Loucy (cell line): ENCODE data around the gene DHX9.

ENCODE experiments used
- H2AFZ ChIP-seq: fragments of 200-600 bp; sonication (generic); 2 replicates; pipeline ENCODE4 v1.6.0; 2016; ENCODE audit warnings: antibody characterized with exemption, mild to moderate bottlenecking, low read length, moderate library complexity
- H3F3A ChIP-seq: fragments of 200-600 bp; 2 replicates; pipeline ENCODE4 v1.6.0; 2016; ENCODE audit warnings: antibody characterized with exemption, low read depth, mild to moderate bottlenecking
- H3K27me3 ChIP-seq: fragments of 200-600 bp; sonication (generic); 2 replicates; pipeline ENCODE4 v1.6.1; 2014; ENCODE audit warnings: low read length, mild to moderate bottlenecking; ENCODE audit not compliant: insufficient read depth, poor library complexity, severe bottlenecking
- H3K36me3 ChIP-seq: fragments of 200-600 bp; sonication (generic); 2 replicates; pipeline ENCODE4 v1.6.1; 2016; ENCODE audit warnings: low read length; ENCODE audit not compliant: insufficient read depth
- H3K4me1 ChIP-seq: fragments of 200-600 bp; sonication (generic); 2 replicates; pipeline ENCODE4 v1.5.1; 2014; ENCODE audit warnings: low read length, mild to moderate bottlenecking; ENCODE audit not compliant: insufficient read depth, poor library complexity, severe bottlenecking
- H3K4me2 ChIP-seq: fragments of 200-600 bp; sonication (generic); 2 replicates; pipeline ENCODE4 v1.6.0; 2014; ENCODE audit warnings: antibody characterized with exemption, low read length, low read depth, mild to moderate bottlenecking; ENCODE audit not compliant: poor library complexity, severe bottlenecking
- H3K4me3 ChIP-seq: fragments of 200-600 bp; sonication (generic); 2 replicates; pipeline ENCODE4 v1.5.1; 2014; ENCODE audit warnings: low read length, mild to moderate bottlenecking, mixed read lengths; ENCODE audit not compliant: poor library complexity, severe bottlenecking
- H3K79me2 ChIP-seq: fragments of 200-600 bp; sonication (generic); 2 replicates; pipeline ENCODE4 v1.6.1; 2014; ENCODE audit warnings: low read length; ENCODE audit not compliant: insufficient read depth
- H3K9ac ChIP-seq: fragments of 200-600 bp; sonication (generic); 2 replicates; pipeline ENCODE4 v1.6.0; 2014; ENCODE audit warnings: mild to moderate bottlenecking, low read depth, low read length, moderate library complexity; ENCODE audit not compliant: poor library complexity, severe bottlenecking
- H3K9me2 ChIP-seq: fragments of 200-600 bp; sonication (generic); replicated peaks from 2 replicates; pipeline ENCODE4 v1.6.1; 2016; ENCODE audit warnings: low read depth, low read length, mixed read lengths
- H3K9me3 ChIP-seq: fragments of 200-600 bp; sonication (generic); 2 replicates; pipeline ENCODE4 v1.6.1; 2014; ENCODE audit warnings: mild to moderate bottlenecking, antibody characterized with exemption, low read length, low read depth; ENCODE audit not compliant: insufficient read depth
- H4K20me1 ChIP-seq: fragments of 200-600 bp; sonication (generic); 2 replicates; pipeline ENCODE4 v1.6.0; 2014; ENCODE audit warnings: antibody characterized with exemption, low read length, mild to moderate bottlenecking; ENCODE audit not compliant: insufficient read depth, poor library complexity, severe bottlenecking
- EZH2phosphoT487 ChIP-seq: fragments of 200-600 bp; IDR thresholded peaks from 2 replicates; pipeline ENCODE4 v1.6.1; 2018; ENCODE audit warnings: antibody characterized with exemption, mild to moderate bottlenecking, moderate library complexity, borderline replicate concordance
- TF ChIP-seq, protein P1 (sequence below): fragments of 200-600 bp; sonication (generic); conservative IDR thresholded peaks from 2 replicates; pipeline ENCODE4 v1.5.1; 2014; ENCODE audit warnings: mild to moderate bottlenecking, antibody characterized with exemption, low read length

DHX9 gene

DNA sequence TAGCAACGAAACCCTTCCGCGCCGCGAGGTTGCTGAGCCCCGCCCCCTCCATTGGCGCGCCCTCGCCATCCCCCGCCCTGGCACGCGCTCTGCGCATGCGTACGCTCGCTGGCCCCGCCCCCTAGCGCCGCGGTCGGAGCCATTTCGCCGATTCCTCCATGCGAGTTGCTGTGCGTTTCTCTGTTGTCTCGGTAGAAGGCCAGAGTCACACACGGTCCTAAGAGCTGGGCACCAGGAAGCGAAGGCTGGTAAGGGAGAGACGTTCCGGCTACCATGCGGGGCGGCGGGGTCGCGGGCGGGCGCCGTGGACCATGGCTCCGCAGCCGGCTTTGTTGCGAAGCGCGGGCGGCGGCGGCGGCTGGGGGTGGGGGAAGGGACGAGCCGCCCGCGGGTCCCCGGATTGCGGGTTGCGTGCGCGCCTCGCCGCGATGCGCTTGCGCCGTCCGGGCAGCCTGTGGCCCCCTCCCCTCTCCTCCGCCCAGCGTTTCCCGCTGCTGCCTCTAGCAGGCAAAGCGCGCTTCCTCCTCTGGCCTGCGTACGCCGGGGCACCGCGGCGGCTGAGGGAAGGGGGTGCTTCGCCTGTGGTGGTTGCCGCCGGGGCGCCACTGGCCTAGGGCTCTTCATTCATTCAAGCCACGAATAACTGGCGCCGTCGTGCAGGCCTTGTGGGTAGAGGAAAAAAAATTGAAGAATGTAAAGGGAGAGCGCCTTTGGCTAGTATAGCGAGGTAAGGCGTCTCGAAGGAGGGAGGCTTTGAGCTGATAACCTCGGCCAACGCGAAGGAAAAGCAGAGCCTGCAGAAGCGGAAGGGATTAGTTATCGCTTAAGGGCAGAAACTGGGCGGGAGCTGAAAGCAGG lies at the start of gene DHX9:
Gene DHX9 (plus strand): TSS at position 139 of the 858 bp plus-strand sequence. CDS start 3,220 bp downstream, outside the sequence.
- H3K4me2 ChIP-seq: peak within 1 kb of the TSS; percentile 83
- H3K4me1 ChIP-seq: peaks cover 40% of the 10 kb centered on the region
- H3K27me3 ChIP-seq: no peaks in the 10 kb centered on the region
- H3F3A ChIP-seq: 0 out of 2 replicates have a peak, but pooled peaks cover 2% of the 10 kb centered on the region
- peak within 1 kb of the TSS; percentile 95 for H2AFZ ChIP-seq
- H3K36me3 ChIP-seq: peaks cover 16% of the 10 kb centered on the region; the same call in 1 of the 2 replicates
- peak within 1 kb of the TSS; percentile 72 for H3K9ac ChIP-seq
- no peaks in the 10 kb centered on the region for H3K9me3 ChIP-seq
- no peaks in the 10 kb centered on the region for H3K9me2 ChIP-seq
- peaks cover 49% of the 10 kb centered on the region for H3K79me2 ChIP-seq
- H4K20me1 ChIP-seq: peaks cover 48% of the 10 kb centered on the region
- H3K4me3 ChIP-seq: peak within 1 kb of the TSS; percentile 79
- TF ChIP-seq EZH2phosphoT487: no peak
- TF ChIP-seq, protein P1, sequence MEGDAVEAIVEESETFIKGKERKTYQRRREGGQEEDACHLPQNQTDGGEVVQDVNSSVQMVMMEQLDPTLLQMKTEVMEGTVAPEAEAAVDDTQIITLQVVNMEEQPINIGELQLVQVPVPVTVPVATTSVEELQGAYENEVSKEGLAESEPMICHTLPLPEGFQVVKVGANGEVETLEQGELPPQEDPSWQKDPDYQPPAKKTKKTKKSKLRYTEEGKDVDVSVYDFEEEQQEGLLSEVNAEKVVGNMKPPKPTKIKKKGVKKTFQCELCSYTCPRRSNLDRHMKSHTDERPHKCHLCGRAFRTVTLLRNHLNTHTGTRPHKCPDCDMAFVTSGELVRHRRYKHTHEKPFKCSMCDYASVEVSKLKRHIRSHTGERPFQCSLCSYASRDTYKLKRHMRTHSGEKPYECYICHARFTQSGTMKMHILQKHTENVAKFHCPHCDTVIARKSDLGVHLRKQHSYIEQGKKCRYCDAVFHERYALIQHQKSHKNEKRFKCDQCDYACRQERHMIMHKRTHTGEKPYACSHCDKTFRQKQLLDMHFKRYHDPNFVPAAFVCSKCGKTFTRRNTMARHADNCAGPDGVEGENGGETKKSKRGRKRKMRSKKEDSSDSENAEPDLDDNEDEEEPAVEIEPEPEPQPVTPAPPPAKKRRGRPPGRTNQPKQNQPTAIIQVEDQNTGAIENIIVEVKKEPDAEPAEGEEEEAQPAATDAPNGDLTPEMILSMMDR: 0 out of 2 replicates have a peak, but pooled peaks have one; percentile 23

DNA sequence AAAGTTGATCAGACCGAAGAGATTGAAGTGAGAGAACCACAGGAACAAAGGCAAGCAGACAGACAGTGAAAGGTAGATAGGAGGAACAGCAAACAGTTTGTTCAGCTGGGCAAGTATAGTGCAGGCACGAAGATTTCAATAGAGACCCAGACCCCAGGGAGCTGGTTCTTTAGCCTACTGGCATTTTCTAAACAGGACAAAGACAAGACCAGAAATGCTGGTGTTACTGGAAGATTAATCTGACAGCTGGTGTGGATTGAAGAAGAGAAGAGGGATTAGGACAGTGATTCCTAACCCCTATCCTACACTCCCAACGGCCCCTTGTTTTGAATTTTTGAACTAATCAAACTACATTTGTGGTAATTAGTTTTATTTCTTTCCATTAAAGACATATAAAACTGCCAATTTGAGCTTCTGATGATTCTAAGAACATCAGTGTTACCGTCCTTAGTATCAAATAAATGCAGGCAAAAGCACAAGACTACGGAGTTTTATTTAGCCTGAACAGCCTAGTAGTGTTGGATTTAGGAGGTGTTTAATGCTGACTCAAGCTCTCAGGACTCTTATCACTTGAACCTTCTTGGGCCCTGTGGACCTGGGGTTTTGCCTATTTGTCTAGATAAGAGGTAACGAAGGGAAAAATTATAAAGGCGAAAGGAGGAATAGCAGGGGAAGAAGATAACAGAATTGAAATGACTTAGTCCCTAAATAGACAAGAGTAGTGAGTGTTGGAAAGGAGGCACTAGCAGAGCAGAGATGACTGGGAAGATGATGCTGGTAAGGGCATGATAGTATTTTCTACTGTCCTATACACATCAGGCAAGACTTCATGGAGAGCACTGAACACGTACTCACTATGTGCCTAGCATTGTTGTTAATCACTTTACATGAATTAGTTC lies 47.6 kb upstream of the DHX9 start:
- H3K9ac ChIP-seq: no peak overlapping the region
- peaks cover 2% of the 10 kb centered on the region; the same call in 1 of the 2 replicates for H3K79me2 ChIP-seq
- TF ChIP-seq EZH2phosphoT487: no peak
- TF ChIP-seq, protein P1: no peak
- H3K27me3 ChIP-seq: no peaks in the 10 kb centered on the region
- H3K4me2 ChIP-seq: no peak overlapping the region
- no peaks in the 10 kb centered on the region for H3K36me3 ChIP-seq
- no peaks in the 10 kb centered on the region for H4K20me1 ChIP-seq
- H3K9me2 ChIP-seq: no peaks in the 10 kb centered on the region
- peaks cover 27% of the 10 kb centered on the region for H3K4me1 ChIP-seq
- no peaks in the 10 kb centered on the region for H3K9me3 ChIP-seq
- no peak overlapping the region for H2AFZ ChIP-seq
- no peak overlapping the region for H3K4me3 ChIP-seq
- no peaks in the 10 kb centered on the region for H3F3A ChIP-seq

DNA sequence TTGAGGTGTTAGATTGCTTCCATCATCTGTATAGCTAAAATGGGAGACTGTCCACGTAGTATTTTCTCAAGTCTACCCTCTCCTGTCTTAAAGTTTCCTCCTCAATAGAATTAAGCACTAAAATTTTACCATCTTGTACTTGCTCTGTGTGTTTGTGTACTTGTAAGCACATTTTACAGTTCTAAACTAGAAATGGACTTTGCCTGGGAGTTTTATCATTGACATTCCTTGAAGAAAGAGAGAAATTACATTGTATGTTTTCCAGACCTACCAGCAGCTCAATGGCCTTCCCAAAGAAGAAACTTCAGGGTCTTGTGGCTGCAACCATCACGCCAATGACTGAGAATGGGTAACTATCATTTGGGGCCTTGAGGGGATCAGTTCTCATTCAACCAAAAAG lies 45.1 kb upstream of the DHX9 start:
- TF ChIP-seq, protein P1: no peak
- TF ChIP-seq EZH2phosphoT487: no peak
- no peaks in the 10 kb centered on the region for H3K9me2 ChIP-seq
- H2AFZ ChIP-seq: no peak overlapping the region
- no peaks in the 10 kb centered on the region for H3F3A ChIP-seq
- peaks cover 19% of the 10 kb centered on the region for H3K4me1 ChIP-seq
- no peak overlapping the region for H3K4me3 ChIP-seq
- peaks cover 2% of the 10 kb centered on the region; the same call in 1 of the 2 replicates for H3K79me2 ChIP-seq
- H3K9me3 ChIP-seq: no peaks in the 10 kb centered on the region
- H3K36me3 ChIP-seq: no peaks in the 10 kb centered on the region
- no peak overlapping the region for H3K9ac ChIP-seq
- H4K20me1 ChIP-seq: no peaks in the 10 kb centered on the region
- no peaks in the 10 kb centered on the region for H3K27me3 ChIP-seq
- no peak overlapping the region for H3K4me2 ChIP-seq
